Lower lobe of right lung (tissue), 2 donors: ENCODE data around the gene ADAMTS17. TPM values are rescaled to one million over a fixed set of nuclear protein-coding genes. Genes with fewer than 3 reads are reported as not detected.

Source experiments
- ATAC-seq, 2 donors: fragments of 200-7000 bp; cut with Tn5 transposase; one replicate each; pipeline ENCODE4 v1.9.1; 2020 to 2022; ENCODE audit warnings: mild to moderate bottlenecking in 2 of 2, moderate library complexity in 2 of 2
- DNase-seq: peaks from one replicate; pipeline ENCODE4 v3.0.0-alpha.2; 2020
- H3K27ac ChIP-seq: fragments of 200-600 bp; one replicate; pipeline ENCODE4 v1.8.0; 2022
- H3K27me3 ChIP-seq: fragments of 200-600 bp; one replicate; pipeline ENCODE4 v1.8.0; 2022; ENCODE audit warnings: low read depth
- H3K36me3 ChIP-seq: fragments of 200-600 bp; one replicate; pipeline ENCODE4 v1.8.0; 2022; ENCODE audit warnings: mild to moderate bottlenecking
- H3K4me1 ChIP-seq: fragments of 200-600 bp; one replicate; pipeline ENCODE4 v1.8.0; 2022
- H3K4me3 ChIP-seq: fragments of 200-600 bp; one replicate; pipeline ENCODE4 v1.8.0; 2022; ENCODE audit warnings: mild to moderate bottlenecking
- H3K9me3 ChIP-seq: fragments of 200-600 bp; one replicate; pipeline ENCODE4 v1.8.0; 2022
- intact Hi-C: fragments of 100-400 bp; cut with DNase I; formaldehyde crosslinking; loops from one replicate; pipeline ENCODE4 v1.11.0; 2022
- total RNA-seq: library from RNA; stranded (reverse); fragmentation: NEBNext Ultra II Directional; extraction: Animal tissue kit (Norgen Biotek cat#: 25700); gene quantifications from one replicate; pipeline ENCODE4 v1.2.1, GENCODE V29; 2021
- TF ChIP-seq, protein P1 (sequence below): fragments of 200-600 bp; IDR thresholded peaks from one replicate; pipeline ENCODE4 v1.8.0; 2022; ENCODE audit warnings: antibody characterized with exemption, mild to moderate bottlenecking
- donor health status: DM: no; HTN: yes; CAD: no; lungs with severe emphysema.

The ADAMTS17 gene
- total RNA-seq, 1 donor from 2014 or later = 3.0 TPM

DNA sequence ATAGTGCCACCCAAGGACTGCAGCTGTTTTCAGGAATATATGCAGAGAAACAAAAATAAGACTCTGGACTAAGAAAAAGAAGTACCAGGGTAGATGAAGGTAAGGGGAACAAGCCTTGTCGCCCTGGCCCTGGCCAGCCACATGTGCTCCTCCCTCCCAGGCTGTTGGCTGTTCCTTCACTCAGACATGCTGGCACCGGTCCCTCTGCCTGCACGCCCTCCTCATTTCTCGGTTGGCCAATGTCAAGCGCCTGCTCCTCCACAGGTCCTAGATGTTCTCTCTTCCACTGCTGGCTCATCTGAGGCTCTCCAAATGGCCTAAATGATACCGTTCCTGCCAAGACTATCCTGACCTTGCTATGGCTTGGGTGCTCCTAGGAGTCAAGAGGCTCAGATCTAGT, 320.1 kb downstream of the ADAMTS17 start:
- Histone ChIP-seq H3K27ac (no peak overlapping the region), H3K27me3 (no peaks in the 10 kb centered on the region), H3K4me1 (no peaks in the 10 kb centered on the region), H3K4me3 (no peak overlapping the region), H3K9me3 (no peaks in the 10 kb centered on the region), H3K36me3 (no peaks in the 10 kb centered on the region)
- TF ChIP-seq, protein P1, sequence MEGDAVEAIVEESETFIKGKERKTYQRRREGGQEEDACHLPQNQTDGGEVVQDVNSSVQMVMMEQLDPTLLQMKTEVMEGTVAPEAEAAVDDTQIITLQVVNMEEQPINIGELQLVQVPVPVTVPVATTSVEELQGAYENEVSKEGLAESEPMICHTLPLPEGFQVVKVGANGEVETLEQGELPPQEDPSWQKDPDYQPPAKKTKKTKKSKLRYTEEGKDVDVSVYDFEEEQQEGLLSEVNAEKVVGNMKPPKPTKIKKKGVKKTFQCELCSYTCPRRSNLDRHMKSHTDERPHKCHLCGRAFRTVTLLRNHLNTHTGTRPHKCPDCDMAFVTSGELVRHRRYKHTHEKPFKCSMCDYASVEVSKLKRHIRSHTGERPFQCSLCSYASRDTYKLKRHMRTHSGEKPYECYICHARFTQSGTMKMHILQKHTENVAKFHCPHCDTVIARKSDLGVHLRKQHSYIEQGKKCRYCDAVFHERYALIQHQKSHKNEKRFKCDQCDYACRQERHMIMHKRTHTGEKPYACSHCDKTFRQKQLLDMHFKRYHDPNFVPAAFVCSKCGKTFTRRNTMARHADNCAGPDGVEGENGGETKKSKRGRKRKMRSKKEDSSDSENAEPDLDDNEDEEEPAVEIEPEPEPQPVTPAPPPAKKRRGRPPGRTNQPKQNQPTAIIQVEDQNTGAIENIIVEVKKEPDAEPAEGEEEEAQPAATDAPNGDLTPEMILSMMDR = no peak
- intact Hi-C loops = no loop called here
- DNase-seq (no peak), ATAC-seq (no peak)

DNA sequence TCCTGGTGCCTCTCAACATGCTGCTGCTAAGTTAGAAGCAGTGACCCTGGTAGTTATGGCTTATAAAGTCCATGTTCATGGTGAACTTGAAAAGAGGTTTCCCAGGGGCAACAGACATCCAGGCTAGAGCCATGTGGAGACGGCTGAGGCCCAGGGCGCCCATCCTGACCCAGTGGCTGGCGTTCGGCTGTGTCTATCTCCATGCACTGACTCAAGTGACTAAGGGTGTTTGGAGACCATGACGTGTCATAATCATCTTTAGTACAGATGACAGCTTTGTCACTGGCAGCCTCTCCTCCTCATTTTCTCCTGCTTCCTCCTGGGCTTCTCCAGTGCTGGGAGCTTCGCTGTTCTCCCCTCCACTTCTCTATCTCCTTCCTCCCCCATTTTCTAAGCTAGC, 321.2 kb downstream of the ADAMTS17 start:
- TF ChIP-seq, protein P1 = no peak
- intact Hi-C loops = no loop called here
- DNase-seq (no peak), ATAC-seq (no peak)
- no peak overlapping the region for H3K27ac ChIP-seq
- no peak overlapping the region for H3K4me3 ChIP-seq
- no peaks in the 10 kb centered on the region for H3K36me3 ChIP-seq
- no peaks in the 10 kb centered on the region for H3K27me3 ChIP-seq
- no peaks in the 10 kb centered on the region for H3K9me3 ChIP-seq
- no peaks in the 10 kb centered on the region for H3K4me1 ChIP-seq

DNA sequence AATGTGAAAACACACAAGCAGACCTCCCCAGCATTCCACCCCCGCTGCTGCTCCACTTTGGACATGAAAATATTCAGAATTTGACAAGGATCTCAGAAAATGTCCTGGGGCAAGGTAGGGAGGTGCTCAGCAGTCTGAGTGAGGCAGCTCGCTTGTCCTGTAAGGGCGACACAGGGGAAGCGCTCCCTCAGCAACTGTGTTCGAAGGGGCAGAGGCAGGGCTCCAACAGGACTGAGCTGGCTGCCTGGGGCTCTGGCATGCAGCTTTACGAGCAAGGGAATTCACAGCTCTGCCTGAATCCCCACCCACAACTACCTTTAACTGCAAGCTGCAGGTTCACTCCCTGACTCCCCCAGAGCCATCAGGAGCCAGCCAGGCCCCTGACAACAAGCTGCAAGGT, 321.6 kb downstream of the ADAMTS17 start:
- no peak for ATAC-seq

DNA sequence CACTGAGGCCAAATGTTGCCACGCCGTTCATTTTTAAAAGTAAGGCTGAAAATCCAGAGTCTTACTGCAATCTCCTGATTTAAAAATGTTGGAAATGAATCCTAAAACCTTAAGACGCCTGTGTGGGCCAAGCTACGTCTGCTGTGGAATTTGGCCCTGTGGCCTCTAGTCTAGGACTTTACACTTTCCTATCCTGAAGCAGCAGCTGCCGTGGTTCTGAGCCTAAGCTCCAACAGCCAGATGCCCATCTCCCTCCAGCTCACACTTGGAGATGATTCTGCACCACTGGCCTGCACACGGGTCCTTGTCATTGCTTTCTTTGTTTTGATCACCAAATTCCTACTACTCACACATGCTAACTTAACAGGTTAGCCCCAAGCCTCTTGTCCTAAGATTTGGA, 322.2 kb downstream of the ADAMTS17 start:
- intact Hi-C loops = no loop called here
- Histone ChIP-seq H3K9me3 (no peaks in the 10 kb centered on the region), H3K27me3 (no peaks in the 10 kb centered on the region), H3K27ac (no peak overlapping the region), H3K36me3 (no peaks in the 10 kb centered on the region), H3K4me1 (no peaks in the 10 kb centered on the region), H3K4me3 (no peak overlapping the region)
- DNase-seq (no peak), ATAC-seq (no peak)
- TF ChIP-seq, protein P1 = no peak

More for the DNA sequence above, 321.6 kb downstream of the ADAMTS17 start:
- TF ChIP-seq, protein P1 = no peak
- DNase-seq = no peak
- no peaks in the 10 kb centered on the region for H3K4me1 ChIP-seq
- H3K27ac ChIP-seq = no peak overlapping the region
- intact Hi-C loops = no loop called here
- no peak overlapping the region for H3K4me3 ChIP-seq
- no peaks in the 10 kb centered on the region for H3K36me3 ChIP-seq
- no peaks in the 10 kb centered on the region for H3K27me3 ChIP-seq
- no peaks in the 10 kb centered on the region for H3K9me3 ChIP-seq

DNA sequence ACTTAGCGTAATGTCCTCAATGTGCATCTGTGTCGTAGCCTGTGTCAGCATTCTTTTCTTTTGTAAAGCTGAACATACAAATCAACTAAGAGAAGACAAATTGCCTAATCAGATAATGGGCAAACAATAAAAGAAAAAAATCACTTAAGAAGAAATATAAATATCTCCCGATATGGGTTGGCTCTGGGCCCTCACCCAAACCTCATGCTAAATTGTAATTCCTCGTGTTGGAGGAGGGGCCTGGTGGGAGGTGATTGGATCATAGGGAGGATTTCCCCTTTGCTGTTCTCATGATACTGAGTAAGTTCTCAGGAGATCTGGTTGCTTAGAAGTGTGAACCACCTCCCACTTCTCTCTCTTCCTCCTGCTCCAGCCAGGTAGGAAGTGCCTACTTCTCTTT, 323.6 kb downstream of the ADAMTS17 start:
- no peak for DNase-seq
- H3K36me3 ChIP-seq = no peaks in the 10 kb centered on the region

More for the DNA sequence above, 323.6 kb downstream of the ADAMTS17 start:
- no peaks in the 10 kb centered on the region for H3K4me1 ChIP-seq
- intact Hi-C loops = no loop called here
- H3K27me3 ChIP-seq = no peaks in the 10 kb centered on the region
- no peak overlapping the region for H3K27ac ChIP-seq
- no peaks in the 10 kb centered on the region for H3K9me3 ChIP-seq
- TF ChIP-seq, protein P1 = no peak
- no peak for ATAC-seq
- H3K4me3 ChIP-seq = no peak overlapping the region
